ENCODE data around the gene ZNRF3.

GRCh38 chr22:28936200-28936599 lies 52.8 kb downstream of the ZNRF3 start:
- TF ChIP-seq CTCF (conservative IDR thresholded peaks at IDR 0.05; ENCODE audit: low read depth, low read length), result no peak
- TF ChIP-seq EZH2 (IDR thresholded peaks at IDR 0.05; ENCODE audit: low read length, unreplicated experiment), result no peak
- no peak for TF ChIP-seq EZH2phosphoT487 (IDR thresholded peaks at IDR 0.05; ENCODE audit: borderline replicate concordance, low read length)
